ENCODE results near the gene ACSS3. TPM values are rescaled to one million over a fixed set of nuclear protein-coding genes. Genes with fewer than 3 reads are reported as not detected.
"Not testable (repeated sequence)": the region's sequence is repeated elsewhere in the genome, so short reads cannot be mapped to it uniquely, and the experiment has no call there.

The ACSS3 gene
- total RNA-seq, 1 donor from 2014 or later = 0.05 TPM

- intact Hi-C loops (cut with micrococcal nuclease) = no loop called here
Measured at GRCh38 chr12:81092053-81092452, 14.2 kb downstream of the ACSS3 start.

DNA sequence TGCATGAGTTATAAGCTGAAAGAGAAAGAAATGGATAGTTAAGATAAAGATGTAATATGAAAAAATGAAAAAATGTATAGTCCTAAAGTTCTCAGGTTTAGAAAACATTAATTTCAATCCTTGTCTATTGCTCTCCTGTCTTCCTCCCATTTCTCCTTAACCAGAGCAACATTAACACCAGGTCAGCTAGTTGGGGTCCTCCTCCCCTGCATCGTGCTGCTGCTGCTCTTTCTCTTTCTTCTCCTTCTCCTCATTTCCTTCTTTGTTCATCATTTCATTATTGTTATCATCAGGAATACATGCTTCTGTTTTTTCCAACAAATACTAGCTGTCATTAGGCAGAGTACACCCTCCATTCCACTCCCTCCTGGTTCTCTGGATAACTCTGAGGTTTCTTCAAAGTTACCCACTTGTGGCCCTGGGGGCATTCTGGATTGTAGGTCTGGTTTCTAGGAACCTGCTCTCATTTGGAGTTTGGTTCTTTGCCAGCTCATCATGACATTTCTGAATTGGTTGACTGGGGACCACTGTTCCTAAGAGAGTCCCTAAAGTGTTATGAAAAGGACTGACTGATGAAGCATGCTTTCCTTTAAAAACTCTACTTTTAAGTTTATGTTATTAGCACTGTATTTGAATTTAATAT lies 17.0 kb downstream of the ACSS3 start:
- intact Hi-C loops (cut with micrococcal nuclease) = no loop called here

- intact Hi-C loops (cut with micrococcal nuclease) = no loop called here
Measured at GRCh38 chr12:81095501-81096232, 17.8 kb downstream of the ACSS3 start.

DNA sequence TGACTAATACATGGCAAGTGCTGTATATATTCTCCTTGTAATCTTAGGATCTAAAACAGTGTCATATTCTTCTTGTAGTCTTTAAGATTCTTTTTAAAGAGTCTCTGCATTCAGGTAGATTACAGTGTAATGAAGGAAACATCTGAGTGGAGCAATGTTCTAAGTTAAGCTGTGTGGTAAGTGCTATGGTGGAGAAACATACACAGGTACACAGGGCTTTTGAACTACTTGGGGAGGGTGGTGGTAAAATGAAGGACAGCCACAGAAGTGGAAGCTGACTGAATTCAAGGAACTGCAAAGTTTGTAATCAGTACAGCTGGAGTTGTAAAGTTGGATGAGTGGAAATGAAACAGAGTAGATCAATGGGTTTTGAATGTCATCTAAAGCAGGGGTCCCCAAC lies 27.8 kb downstream of the ACSS3 start:
- intact Hi-C loops (cut with micrococcal nuclease) = no loop called here

DNA sequence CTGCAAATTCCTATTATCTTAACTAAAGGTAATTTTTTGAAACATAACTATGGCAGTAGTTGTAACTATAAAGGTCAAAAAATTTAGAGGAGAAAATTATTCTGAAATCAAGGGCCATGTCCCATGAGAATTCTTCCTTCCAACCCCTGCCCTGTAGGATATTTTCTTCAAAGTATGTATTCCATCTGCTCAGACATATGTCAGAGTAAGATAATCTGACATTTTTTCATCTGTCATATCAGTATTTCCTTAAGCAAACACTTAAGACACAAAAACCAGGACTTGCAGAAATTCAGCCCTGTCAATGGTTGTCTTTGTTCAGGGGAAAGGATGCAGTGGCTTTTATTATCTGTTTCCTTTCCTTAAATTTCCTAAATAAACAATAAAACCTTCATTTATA lies 36.3 kb downstream of the ACSS3 start:
- intact Hi-C loops (cut with micrococcal nuclease) = no loop called here

DNA sequence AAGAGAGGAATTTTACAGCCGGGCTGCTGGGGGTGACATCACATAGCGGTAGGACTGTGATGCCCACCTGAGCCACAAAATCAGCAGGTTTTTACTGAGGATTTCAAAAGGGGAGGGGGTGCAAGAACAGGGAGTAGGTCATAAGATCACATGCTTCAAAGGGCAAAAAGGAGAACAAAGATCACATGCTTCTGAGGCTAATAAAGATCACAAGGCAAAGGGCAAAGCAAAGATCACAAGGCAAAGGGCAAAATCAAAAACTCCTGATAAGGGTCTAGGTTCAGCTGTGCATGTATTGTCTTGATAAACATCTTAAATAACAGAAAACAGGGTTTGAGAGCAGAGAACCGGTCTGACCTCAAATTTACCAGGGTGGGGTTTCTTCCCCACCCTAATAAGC lies 41.2 kb downstream of the ACSS3 start:
- intact Hi-C loops (cut with micrococcal nuclease) = not testable (repeated sequence)

- intact Hi-C loops (cut with micrococcal nuclease) = no loop called here
Measured at GRCh38 chr12:81120961-81121360, 43.1 kb downstream of the ACSS3 start.

- intact Hi-C loops (cut with micrococcal nuclease) = no loop called here
Measured at GRCh38 chr12:81123611-81124010, 45.7 kb downstream of the ACSS3 start.

GRCh38 chr12:81125691-81126090 lies 47.8 kb downstream of the ACSS3 start:
- intact Hi-C loops (cut with micrococcal nuclease) = loop anchor here (5.0 kb wide), 1 partner anchor 653 kb away; no protein-coding TSS in a partner anchor

DNA sequence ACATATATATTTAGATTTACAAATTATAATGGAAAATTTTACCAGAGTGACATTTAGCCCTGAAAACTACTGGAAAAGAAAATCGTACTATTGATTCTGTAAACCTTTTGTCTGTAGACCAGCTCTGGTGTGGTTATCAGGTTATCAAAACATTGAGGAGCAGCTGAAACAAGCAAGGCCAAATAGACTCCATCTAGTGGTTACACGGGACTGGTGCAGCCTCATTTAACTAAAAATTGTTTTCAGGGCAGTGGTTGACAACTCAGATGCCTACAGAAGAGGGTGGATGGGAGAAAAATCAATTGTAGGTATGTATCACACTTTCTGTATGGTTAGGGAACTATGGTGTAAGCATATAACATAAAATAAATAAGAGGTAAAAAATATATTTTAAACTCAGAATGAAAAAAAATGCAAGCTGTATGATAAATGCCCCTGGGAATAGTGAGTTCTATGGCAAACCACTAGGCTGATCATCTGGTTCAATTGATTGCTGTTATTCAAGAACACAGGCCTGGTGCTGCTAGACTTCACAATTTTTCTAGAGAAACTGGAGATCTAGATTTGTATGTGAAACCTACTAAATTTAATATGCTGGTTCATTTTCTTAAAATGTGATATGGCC lies 51.2 kb downstream of the ACSS3 start:
- intact Hi-C loops (cut with micrococcal nuclease) = loop anchor here (1.0 to 5.0 kb wide), 2 partner anchors 657 to 717 kb away; no protein-coding TSS in a partner anchor

- intact Hi-C loops (cut with micrococcal nuclease) = no loop called here
Measured at GRCh38 chr12:81136519-81136918, 58.6 kb downstream of the ACSS3 start.

DNA sequence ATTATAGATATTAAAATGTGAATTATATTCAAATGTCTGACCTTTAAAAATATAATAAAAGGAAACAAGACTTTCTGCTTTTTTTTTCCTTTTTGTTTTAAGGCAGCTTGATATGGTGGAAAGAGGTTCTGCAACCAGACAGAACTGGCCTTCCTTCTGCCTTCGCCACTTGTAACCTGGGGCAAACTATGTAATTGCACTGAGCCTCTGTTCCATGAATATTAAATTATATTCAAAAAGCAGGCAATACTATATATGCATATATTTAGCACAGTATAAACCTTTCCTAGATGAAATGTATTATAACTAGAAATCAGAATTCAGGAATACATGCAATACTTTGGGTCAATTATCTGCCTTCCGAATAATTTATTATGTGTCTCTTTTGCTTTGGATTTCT lies 59.9 kb downstream of the ACSS3 start:
- intact Hi-C loops (cut with micrococcal nuclease) = no loop called here

GRCh38 chr12:81141217-81141616 lies 63.3 kb downstream of the ACSS3 start:
- intact Hi-C loops (cut with micrococcal nuclease) = no loop called here

DNA sequence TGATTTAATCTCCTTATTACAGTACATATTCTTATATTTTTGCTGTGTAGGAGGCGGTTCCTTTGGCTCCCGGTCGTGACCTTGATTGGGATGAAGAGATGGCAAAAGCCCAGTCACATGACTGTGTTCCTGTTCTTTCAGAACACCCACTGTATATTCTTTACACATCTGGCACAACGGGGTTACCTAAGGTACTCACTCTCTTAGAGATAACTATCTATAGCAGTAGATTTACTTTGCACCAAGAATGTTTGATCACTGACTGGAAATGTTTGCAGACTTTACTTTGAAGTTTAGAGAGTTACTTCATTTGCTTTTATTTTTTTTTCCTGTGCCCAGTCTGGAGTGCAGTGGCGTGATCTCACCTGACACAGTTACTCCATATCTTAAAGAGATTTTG lies 65.2 kb downstream of the ACSS3 start:
- intact Hi-C loops (cut with micrococcal nuclease) = no loop called here

DNA sequence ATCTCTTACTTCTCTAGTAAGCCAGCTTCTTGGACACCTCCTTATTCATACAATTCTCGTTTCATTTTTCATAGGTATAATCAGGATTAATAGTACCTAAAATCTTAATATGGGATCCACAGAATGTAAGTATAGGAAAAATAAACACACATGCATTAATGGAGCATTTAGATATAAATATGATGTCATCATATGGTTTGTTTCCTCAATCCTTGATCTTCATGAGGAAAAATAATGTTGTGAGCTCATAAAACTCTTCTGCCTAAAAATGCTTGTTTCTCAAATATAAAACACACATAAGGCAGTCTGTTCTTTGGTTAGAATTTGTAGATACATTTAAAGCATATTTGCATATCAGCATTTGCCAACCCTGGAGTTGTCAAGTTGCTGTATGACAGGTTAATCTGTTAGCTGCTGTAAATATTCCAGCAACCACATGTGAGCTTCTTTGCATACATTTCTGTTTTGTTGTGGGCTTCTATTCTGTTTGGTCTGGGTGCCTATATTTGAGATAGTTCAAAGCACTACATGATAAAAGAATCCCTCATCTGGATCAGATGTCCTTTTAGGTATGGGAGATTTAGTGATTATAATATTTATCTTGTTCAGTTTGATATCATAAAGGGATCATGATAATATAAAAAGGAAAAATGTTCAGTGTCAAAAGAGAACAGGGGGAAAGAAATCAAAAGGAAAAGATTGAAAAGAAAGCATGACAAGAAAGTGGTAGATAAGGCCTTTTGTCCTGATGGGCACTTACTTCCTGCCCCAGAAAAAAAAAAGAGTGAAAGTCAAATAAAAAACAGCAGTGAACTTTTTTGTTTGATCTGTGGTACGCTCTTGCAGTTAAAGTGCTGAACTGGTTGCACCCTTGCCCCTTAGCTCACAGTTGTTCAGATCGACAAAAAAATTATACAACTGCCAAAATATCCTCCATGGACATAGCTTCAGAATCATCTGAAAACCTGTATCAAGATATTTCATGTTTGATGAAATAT lies 68.6 kb downstream of the ACSS3 start:
- intact Hi-C loops (cut with micrococcal nuclease) = no loop called here

DNA sequence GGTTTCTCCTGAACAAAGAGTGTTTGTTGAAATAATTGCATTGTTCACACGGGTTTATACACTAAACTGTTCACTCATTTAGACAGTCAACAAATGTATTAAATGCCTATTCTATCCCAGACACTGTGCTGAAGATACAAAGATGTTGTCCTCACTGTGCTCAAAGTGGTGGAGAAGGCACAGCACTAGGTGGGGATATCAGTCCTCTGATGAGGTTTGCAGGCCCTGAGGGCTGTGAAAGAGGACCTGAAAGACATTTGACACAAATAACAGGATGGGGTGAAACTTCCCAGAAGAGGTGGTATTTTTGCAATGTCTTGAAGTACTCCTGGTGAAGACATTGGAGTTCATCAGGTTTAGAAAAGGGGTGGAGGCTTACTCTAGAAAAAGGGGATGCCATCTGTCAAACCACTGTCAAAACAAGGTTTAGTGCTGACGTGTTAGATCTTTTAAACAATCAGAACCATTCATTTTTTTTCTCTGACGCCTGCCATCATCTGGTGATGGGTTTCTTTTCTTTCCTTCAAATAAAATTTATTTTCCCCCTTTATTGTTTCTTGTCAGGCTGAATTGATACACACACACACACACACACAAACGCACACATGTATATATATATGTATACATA lies 69.5 kb downstream of the ACSS3 start:
- intact Hi-C loops (cut with micrococcal nuclease) = no loop called here

- intact Hi-C loops (cut with micrococcal nuclease) = no loop called here
Measured at GRCh38 chr12:81150382-81150781, 72.5 kb downstream of the ACSS3 start.

DNA sequence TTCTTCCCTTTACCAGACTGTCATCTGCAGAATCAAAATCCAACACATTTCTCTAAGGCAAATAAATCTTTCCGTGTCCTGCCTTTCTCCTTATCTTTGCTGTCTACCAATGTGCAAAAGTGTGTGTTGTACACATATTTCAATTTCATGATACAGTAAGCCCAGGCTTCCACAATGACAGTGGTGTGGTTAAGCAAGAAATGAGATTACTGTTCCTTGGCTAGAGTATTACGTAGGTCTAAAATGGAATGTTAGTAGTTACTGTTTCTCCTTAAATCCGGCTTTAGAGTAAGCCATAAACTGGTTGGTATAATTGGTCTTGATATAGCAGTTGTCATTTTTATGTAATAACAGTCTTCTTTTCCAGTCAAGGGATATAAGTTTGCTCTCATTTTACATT lies 82.0 kb downstream of the ACSS3 start:
- intact Hi-C loops (cut with micrococcal nuclease) = no loop called here

DNA sequence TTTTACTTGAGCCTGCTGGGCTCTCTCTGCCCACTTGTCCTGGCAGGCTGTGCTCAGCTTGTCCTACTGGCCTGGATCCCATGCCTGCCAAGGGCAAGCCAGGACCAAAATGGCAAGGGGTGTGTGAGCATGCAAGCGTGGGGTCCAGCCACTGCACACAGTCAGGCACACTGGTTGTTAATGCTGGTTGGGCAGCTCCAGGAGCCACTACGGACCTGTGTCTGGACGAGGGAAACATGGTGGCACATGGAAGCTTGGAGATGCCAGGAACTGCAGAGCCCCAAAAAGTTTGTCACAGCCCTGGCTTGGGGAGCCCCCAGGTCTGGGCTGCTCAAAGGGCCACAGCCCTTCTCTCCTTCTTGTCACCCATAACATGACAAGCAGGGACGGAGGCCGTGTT lies 83.8 kb downstream of the ACSS3 start:
- intact Hi-C loops (cut with micrococcal nuclease) = no loop called here

GRCh38 chr12:81162391-81163136 lies 84.7 kb downstream of the ACSS3 start:
- intact Hi-C loops (cut with micrococcal nuclease) = no loop called here
